Measurements from ENCODE around the gene ZFR2. TPM values are rescaled to one million over a fixed set of nuclear protein-coding genes. Genes with fewer than 3 reads are reported as not detected.

Gene ZFR2
- total RNA-seq, 2 experiments from 2014 or later, result 0.73 to 0.82 TPM

DNA sequence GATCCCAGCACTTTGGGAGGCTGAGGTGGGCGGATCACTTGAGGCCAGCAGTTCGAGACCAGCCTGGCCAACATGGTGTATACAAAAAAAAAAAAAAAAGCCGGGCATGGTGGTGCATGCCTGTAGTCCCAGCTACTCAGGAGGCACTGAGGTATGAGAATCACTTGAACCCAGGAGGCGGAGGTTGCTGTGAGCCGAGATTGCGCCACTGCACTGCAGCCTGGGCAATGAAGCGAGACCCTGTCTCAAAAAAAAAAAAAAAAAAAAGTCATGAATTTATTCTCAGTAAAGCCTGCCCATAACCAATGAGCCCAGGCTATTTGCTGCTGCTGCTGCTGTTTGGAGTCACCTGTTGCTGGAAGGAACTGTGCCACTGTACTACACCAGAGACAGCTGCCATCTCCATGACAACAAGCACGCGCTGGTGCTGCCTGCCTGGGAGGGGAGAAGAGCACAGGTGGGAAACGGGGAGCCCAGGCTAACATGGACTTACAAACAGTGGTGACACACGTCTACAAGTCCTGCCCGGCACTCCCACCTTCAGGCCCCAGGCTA, 11.3 kb downstream of the ZFR2 start:
- no peaks in the 10 kb centered on the region for H3K36me3 Mint-ChIP-seq (ENCODE audit: low read depth)
- no peaks in the 10 kb centered on the region for H3K27me3 Mint-ChIP-seq
- no peak for ATAC-seq (ENCODE audit: poor library complexity)
- DNase-seq, result no peak
- intact Hi-C loops (cut with DNase I, micrococcal nuclease), result no loop called here
- no peak overlapping the region for H3K27ac Mint-ChIP-seq
- no peak overlapping the region for H3K4me3 ChIP-seq (ENCODE audit: low read length)
- TF ChIP-seq, protein P1, sequence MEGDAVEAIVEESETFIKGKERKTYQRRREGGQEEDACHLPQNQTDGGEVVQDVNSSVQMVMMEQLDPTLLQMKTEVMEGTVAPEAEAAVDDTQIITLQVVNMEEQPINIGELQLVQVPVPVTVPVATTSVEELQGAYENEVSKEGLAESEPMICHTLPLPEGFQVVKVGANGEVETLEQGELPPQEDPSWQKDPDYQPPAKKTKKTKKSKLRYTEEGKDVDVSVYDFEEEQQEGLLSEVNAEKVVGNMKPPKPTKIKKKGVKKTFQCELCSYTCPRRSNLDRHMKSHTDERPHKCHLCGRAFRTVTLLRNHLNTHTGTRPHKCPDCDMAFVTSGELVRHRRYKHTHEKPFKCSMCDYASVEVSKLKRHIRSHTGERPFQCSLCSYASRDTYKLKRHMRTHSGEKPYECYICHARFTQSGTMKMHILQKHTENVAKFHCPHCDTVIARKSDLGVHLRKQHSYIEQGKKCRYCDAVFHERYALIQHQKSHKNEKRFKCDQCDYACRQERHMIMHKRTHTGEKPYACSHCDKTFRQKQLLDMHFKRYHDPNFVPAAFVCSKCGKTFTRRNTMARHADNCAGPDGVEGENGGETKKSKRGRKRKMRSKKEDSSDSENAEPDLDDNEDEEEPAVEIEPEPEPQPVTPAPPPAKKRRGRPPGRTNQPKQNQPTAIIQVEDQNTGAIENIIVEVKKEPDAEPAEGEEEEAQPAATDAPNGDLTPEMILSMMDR (IDR thresholded peaks at IDR 0.05), result no peak
- no peaks in the 10 kb centered on the region for H3K4me1 Mint-ChIP-seq (ENCODE audit: low read depth)
- POLR2A ChIA-PET, result no interaction called here
- no peak overlapping the region for H3K27ac ChIP-seq (ENCODE audit: low read depth in 1 of 2, low read length in 2 of 2)
- H3K36me3 ChIP-seq (ENCODE audit: insufficient read depth, low read length), result no peaks in the 10 kb centered on the region
- CTCF ChIA-PET, result interaction anchor here (1.2 kb wide), 1 partner anchor 9 kb away, joined by 4 read pairs; no protein-coding TSS in a partner anchor
- H3K4me3 Mint-ChIP-seq, result no peak overlapping the region
- peaks cover 0 to under 1% of the 10 kb centered on the region in 2 experiments for H3K9me3 ChIP-seq (ENCODE audit: control insufficient read depth in 1 of 2, insufficient read depth in 1 of 2, low read length in 2 of 2)
- H3K4me1 ChIP-seq (ENCODE audit: insufficient read depth, low read length), result no peaks in the 10 kb centered on the region
- H3K9me3 Mint-ChIP-seq, result no peaks in the 10 kb centered on the region
- H3K27me3 ChIP-seq (ENCODE audit: control insufficient read depth in 1 of 2, insufficient read depth in 2 of 2, low read length in 2 of 2), result no peaks in the 10 kb centered on the region

DNA sequence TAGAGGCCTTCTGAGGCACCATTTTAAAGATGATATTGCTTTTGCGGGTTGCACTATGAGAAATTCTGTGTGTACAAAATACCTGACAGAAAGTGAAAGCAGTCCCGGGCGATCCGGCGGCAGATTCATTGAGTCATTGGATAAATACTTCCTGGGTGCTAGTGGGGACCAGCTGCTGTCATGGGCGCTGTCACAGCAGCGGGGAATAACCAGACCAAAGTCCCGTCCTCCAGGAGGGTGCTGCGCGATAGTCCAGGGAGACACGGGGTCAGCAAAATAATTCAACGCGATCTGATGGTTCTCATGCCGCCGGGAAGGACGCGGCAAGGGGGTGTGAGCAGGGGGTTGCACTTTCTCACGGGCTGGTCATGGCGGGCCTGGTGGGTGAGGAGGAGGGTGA, 13.5 kb downstream of the ZFR2 start:
- no peaks in the 10 kb centered on the region for H3K27me3 Mint-ChIP-seq
- no peak overlapping the region for H3K4me3 ChIP-seq (ENCODE audit: low read length)
- no peak overlapping the region for H3K27ac ChIP-seq (ENCODE audit: low read depth in 1 of 2, low read length in 2 of 2)
- CTCF ChIA-PET, result no interaction called here
- ATAC-seq (ENCODE audit: poor library complexity) (no peak), DNase-seq (no peak)
- POLR2A ChIA-PET, result no interaction called here
- no peaks in the 10 kb centered on the region for H3K4me1 Mint-ChIP-seq (ENCODE audit: low read depth)
- H3K27me3 ChIP-seq (ENCODE audit: control insufficient read depth in 1 of 2, insufficient read depth in 2 of 2, low read length in 2 of 2), result no peaks in the 10 kb centered on the region
- peaks cover 7 to 13% of the 10 kb centered on the region in 2 experiments for H3K9me3 ChIP-seq (ENCODE audit: control insufficient read depth in 1 of 2, insufficient read depth in 1 of 2, low read length in 2 of 2)
- TF ChIP-seq, protein P1 (IDR thresholded peaks at IDR 0.05), result no peak
- no peak overlapping the region for H3K4me3 Mint-ChIP-seq
- no peak overlapping the region for H3K27ac Mint-ChIP-seq
- intact Hi-C loops (cut with DNase I, micrococcal nuclease), result no loop called here
- H3K4me1 ChIP-seq (ENCODE audit: insufficient read depth, low read length), result no peaks in the 10 kb centered on the region
- H3K36me3 Mint-ChIP-seq (ENCODE audit: low read depth), result no peaks in the 10 kb centered on the region
- H3K36me3 ChIP-seq (ENCODE audit: insufficient read depth, low read length), result no peaks in the 10 kb centered on the region
- no peaks in the 10 kb centered on the region for H3K9me3 Mint-ChIP-seq

DNA sequence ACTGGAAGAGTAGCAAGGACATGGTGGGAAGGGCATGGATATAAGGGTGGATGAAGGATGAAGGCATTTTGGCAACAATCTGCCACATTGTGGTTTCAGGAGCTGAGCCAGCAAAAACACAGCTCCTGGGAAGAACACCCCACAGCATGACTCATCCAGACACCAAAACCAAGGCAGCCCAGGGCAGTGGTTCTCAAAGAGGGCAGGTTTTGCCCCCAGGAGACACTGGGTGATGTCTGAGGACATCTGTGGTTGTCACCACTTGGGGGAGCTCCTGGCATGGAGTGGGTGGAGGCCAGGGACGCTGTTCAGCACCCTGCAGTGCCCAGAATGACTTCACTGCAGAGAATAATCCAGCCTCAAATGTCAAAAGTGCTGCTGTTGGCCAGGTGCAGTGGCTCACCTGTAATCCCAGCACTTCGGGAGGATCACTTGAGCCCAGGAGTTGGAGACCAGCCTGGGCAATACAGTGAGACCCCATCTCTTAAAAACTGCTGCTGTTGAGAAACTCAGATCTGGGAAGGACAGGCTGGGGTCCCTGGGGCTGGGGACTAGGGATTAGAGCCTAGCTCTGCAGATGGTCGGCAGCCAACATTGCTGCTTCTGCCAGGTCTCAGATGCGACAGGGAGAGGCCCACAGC, 16.1 kb downstream of the ZFR2 start:
- H3K27me3 Mint-ChIP-seq, result no peaks in the 10 kb centered on the region
- Histone ChIP-seq H3K9me3 (ENCODE audit: control insufficient read depth in 1 of 2, insufficient read depth in 1 of 2, low read length in 2 of 2) (peaks cover 7 to 13% of the 10 kb centered on the region in 2 experiments), H3K36me3 (ENCODE audit: insufficient read depth, low read length) (no peaks in the 10 kb centered on the region), H3K27ac (ENCODE audit: low read depth in 1 of 2, low read length in 2 of 2) (no peak overlapping the region), H3K27me3 (ENCODE audit: control insufficient read depth in 1 of 2, insufficient read depth in 2 of 2, low read length in 2 of 2) (no peaks in the 10 kb centered on the region), H3K4me3 (ENCODE audit: low read length) (no peak overlapping the region), H3K4me1 (ENCODE audit: insufficient read depth, low read length) (peaks cover 4% of the 10 kb centered on the region)
- no peaks in the 10 kb centered on the region for H3K4me1 Mint-ChIP-seq (ENCODE audit: low read depth)
- ChIA-PET CTCF (no interaction called here), POLR2A (no interaction called here)
- intact Hi-C loops (cut with DNase I, micrococcal nuclease), result loop anchor here in 1 of 2 experiments (1.0 kb wide), 1 partner anchor 352 kb away; no protein-coding TSS in a partner anchor
- H3K4me3 Mint-ChIP-seq, result no peak overlapping the region
- peak in 13 of 14 experiments; percentile 8 to 57 (median 27) for DNase-seq
- no peaks in the 10 kb centered on the region for H3K36me3 Mint-ChIP-seq (ENCODE audit: low read depth)
- no peak overlapping the region for H3K27ac Mint-ChIP-seq
- no peak for ATAC-seq (ENCODE audit: poor library complexity)
- TF ChIP-seq, protein P1 (IDR thresholded peaks at IDR 0.05), result no peak
- H3K9me3 Mint-ChIP-seq, result no peaks in the 10 kb centered on the region
